Cerebellar nuclear complex (tissue), 1 donor: Measurements from ENCODE around the gene RPS6KA5.
"Not testable (repeated sequence)": the region's sequence is repeated elsewhere in the genome, so short reads cannot be mapped to it uniquely, and the experiment has no call there.

ENCODE experiments used
- DNase-seq, 2 experiments: peaks; one replicate each; lab custom pipeline; 2025; lab: John Stamatoyannopoulos, UW

RPS6KA5 gene

DNA sequence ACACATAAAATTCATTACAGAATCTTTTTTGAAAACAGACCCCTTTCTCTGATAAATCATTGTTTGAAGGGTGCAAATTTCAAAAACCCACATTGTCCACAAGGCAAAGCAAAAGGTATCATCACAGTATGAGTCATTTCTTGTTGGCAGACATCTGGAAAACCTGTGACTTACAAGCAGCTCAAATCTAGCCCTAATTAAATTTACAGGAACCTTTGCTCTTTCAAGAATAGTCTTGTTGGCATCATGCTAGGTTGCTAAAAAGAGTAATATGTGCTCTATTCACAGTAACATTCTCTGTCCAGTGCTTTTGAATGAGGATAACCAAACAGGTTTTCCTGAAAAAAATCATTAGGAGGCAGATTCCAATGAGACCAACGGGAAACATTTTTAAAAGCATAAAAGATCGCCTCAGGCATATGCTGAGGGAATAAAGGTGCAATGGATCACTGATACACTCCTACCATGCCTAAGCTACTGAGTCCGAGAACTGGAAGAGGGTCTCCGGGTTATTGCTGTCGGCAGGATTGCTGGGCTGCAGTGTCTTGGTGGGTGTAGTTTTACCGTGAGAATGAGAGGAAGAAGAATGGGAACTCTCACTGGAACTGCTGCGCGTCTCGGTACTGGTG, 188.7 kb downstream of the RPS6KA5 start:
- no peak for DNase-seq

DNA sequence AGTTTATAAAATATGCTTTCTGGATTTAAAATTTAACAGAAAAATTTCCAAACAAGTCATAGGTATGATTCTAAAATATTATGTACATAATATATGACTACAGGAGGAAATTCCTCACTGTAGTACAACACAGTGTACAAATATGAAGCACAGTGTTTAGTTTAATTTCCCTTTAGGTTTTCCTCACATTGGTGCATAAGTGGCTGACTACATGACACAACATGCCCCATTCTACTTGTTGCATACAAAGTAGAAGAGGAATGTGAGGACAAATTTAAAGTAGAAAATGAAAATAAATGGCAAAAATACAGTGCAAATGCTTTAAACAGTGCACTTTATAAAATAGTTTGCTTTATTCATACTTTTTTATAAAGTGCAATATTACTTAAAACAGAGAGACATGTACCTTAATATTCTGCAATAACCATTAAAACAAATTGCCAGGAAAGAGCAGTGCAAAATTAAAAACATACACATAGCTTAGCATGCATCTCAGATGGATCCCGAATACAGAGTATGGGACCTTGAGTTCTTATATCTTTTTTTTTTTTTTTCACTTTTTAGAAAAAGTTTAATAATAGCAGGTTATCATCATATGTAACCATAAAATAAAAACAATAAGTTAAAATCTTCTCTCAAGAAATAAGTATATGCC, 189.4 kb downstream of the RPS6KA5 start:
- DNase-seq = no peak

DNA sequence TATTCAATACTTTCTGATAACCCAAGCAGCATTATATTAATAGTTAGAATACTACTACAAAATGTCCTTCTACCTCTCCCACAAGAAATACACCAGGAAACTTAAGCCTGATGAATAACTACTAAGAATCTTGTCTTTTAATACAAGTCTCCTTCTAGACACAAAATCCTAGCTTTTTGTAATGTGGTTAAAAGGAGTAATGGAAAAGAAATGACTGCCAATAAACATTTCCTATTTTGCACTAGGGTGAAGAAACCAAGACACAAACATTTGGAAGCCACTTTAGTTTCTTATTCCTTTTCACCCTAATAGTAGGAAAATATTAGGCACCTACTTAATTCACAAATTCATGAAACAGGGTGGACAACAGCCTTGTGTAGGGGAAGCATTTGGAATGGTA, 192.9 kb downstream of the RPS6KA5 start:
- no peak for DNase-seq

DNA sequence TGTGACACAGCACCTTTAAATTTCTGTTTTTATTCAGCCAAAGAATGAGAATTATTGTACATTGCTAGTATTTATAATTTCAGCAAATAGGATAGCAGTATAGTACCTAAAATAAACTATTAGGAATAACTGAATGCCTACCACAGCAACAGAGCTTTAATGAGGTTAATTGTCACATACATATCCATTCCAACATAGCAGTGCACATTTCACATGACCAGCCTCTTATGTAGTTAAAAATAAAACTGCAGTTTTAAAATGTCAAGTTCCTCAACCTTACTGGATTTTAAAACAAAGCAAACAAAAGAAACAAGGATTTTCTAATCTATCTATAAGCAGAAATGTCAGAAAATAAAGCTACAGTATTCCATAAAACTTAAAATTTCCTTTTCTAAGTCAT, 193.6 kb downstream of the RPS6KA5 start:
- no peak for DNase-seq

DNA sequence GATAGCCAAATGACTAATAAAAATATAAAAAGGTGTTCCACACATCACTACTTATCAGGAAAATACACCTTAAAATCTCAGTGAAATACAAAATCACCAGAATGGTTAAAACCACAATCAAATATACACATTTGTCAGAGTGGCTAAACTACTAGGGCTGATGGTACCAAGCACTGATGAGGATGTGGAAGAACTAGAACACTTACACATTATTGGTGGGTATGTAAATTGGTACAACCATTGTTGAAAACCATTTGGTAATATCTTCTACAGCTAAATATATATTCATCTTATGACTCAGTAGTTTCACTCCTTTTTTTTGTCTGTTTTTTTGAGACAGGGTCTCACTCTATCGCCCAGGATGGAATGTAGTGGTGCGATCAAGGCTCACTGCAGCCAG, 195.7 kb downstream of the RPS6KA5 start:
- DNase-seq = no peak

DNA sequence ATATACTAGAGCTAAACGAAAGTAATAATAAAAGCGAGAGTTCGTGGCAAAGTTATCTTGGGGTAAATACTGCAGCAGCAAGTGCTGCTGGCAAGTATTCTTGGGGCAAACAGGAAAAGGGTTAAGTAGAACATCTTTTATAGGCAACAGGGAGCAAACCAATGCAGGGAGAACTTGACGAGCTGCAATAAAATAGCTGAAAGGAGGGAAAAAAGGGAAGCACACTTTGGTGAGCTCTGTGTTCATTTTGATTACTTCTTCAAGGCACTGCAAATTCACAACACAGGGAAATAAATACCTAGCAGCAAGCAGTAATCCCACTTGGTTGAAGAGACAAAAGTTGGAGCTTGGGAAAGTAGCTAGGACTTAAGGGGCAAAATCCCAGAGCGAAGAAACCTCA, 201.9 kb downstream of the RPS6KA5 start:
- no peak for DNase-seq

DNA sequence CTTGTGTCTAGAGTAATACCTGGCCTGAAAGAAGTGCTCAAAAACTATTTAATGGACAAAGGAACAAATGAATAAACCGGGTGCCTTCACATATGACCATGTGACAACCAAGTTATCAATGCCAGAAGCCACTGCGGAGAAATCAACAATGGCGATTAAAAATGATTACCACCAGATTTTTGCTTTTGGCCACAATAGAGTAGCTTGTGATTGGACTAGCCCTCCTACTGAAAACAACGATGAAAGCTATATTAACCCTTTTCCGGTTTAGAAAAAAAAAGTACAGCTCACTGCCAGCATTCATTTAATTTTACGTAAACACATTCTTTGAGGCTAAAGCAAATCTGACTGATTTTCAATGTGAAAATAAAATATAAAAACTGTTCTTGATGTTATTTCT, 202.6 kb downstream of the RPS6KA5 start:
- DNase-seq = no peak

DNA sequence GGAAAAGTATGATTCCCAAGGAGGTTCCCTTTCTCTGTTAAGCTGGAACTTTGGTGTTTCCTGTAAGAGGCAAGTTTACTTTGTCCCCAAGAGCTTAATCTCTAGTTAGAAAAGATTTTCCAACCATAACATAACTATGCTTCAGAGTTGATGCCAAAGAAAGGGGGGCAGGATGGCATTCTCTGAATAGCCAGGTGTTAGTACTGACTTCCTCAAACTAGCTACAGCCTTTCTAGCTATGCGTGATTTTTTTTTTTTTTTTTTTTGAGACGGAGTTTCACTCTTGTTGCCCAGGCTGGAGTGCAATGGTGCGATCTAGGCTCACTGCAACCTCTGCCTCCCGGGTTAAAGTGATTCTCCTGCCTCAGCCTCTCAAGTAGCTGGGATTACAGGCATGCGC, 204.3 kb downstream of the RPS6KA5 start:
- DNase-seq = not testable (repeated sequence)

DNA sequence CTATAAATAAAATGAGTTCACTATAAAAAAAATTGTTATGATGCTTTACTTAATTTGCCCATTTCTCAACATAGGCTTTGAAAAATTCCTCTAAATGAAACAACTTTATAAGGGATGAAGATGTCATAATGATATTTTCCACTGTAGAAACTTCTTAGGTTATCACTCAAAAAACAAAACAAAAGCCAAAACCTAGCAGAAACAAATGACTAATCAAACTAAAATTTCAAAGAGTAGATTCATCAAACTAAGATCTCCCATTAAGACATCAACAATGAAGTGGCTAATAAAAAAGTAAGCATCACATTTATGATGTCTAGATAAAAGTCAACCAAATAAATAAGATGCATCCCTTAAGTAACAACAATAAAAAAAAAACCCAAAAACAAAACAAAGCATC, 207.3 kb downstream of the RPS6KA5 start:
- no peak for DNase-seq

DNA sequence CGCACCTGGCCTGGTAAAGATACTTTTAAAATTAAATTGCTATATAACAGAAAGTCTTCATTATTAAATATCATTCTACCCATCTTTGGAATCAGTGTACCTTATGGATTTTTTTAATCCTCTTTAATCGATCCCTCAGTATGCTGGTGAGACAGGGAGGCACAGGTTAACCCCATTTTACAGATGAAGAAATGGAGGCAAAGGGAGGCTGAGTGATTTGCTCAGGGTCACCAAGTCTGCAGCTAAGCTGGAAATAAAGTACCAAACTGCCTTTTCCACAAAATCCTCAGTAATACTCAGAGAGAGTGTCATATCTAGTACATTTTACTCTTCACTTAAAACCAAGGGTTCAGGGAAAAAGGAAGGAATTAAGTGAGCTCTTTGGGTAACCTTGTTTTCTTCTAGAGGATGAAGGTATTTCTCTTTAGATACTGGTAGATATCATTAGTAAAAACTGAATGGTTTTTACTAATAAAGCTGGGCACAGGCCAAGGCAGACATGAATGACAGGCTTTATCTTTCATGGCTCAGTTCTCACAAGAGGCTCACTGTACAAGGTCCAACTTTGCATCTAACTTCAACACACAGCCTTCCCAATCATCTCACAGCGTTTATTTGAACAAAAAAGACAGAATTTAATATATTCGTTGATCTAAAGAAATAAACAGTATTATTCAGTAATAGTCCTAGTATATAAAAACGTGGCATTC, 209.0 kb downstream of the RPS6KA5 start:
- no peak for DNase-seq

DNA sequence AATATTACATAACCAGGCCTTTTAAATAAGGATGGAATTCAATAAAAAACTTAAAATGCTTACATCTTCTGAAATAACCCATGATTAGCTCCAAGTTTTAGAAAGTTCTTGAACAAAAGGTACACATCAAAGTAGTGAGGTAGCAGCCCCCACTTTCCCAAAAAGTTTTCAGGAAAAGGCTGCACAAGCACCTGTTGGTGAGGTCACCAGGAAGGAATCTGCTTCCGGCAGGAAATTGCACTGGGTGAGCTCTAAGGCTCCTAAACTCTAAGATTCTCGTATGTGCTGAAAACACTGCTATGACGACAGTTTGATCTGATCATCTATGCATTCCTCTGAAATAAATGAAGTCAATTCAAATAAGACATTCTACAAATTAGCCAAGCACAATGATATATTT, 210.0 kb downstream of the RPS6KA5 start:
- DNase-seq = no peak

DNA sequence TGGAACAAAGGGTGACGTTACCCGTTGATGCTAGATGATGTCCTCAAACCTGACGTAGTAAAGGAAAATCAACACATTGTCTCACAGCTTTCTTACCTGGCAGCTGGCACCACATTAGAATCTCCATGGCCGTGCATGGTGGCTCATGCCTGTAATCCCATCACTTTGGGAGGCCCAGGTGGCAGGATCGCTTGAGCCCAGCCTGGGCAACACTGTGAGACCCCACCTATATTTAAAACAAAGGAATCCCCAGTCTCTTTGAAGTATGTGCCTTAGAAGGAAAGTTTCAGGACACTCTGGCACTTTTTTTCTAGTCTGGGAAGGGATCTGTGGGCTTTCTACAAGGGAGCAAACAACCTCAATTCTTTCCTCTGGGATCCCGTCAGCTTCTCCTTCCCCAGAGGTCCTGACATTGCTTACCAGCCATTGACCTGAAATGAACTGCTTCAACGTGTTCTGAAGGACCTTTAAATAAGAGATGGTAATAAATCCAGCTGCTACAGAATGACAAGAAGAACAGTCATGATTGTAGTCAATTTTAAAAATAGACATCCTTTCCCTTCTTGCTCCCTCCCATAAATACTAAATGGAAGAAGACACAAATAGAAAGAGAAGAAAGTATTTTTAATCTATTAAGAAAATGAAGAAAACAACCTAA, 210.5 kb downstream of the RPS6KA5 start:
- DNase-seq = no peak

DNA sequence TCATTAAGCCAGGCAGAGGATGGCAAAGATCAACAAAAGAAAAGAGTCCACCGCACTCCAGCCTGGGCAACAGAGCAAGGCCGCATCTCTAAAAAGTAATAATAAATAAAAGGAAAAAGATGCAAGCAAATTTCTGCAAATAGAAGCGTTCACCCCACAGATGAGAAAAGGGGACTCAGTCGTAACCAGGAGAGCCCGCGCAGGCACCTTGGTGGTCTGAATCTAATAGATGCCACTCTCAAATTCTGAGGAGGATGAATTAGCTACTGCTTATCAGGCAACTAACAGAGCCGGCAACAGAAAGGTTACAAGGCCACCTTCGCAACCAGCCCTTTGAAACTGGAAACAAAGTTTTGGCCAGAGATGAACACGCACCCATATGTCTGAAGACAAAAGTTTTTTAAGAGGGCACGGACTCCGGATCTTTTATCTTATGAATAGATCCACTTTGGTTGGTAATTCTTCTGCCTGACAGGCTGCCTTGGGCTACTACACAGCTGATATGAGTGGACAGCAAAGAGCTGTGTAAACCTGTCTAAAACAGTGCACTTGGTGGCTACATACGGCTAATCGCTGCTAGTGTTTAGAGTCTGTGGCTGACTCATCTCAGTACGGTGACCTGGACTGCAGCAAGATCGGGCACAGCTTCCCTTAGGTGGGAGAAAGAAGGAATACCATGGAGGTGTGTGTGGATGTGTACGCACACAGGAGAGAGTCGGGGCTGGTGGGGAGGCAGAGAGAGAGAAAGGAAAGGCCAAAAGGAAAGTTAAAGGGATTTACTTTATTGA, 211.3 kb downstream of the RPS6KA5 start:
- DNase-seq = no peak

DNA sequence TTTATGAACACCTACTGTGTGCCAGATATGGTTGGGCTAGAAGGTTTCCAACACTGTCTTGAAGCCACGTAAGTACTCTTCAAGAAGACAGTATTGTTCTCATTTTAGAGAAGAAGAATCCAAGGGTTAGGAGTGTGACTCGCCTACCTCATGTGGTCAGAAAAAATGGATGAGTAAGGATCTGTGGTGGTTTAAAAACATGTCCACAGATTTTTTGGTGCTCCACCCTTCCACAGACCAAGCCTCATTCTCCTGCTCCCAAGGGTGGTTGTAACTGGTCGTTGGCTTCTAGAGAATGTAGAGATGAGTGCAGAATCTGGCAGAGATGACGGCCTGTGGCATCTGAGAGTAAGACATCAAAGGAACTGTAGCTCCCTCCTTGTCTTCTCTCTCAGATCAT, 213.9 kb downstream of the RPS6KA5 start:
- DNase-seq = no peak

DNA sequence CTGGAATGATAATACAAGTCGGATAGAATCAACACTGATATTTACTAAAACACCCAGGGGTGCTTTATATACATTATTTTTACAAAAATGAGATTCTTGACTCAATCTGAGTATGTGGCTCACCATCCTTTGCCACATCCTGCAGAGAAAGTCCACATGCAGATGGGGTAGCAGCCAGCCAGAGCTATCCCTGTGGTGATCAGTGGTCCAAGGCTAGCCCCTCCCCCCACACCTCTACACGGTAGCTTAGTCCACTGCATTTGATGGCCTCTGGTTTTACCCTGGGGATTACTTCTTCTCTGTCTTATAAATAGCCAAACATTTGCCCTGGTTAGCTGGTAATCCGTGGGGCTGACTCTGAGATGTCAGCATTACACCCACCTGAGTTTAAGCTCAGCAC, 216.1 kb downstream of the RPS6KA5 start:
- DNase-seq = no peak

DNA sequence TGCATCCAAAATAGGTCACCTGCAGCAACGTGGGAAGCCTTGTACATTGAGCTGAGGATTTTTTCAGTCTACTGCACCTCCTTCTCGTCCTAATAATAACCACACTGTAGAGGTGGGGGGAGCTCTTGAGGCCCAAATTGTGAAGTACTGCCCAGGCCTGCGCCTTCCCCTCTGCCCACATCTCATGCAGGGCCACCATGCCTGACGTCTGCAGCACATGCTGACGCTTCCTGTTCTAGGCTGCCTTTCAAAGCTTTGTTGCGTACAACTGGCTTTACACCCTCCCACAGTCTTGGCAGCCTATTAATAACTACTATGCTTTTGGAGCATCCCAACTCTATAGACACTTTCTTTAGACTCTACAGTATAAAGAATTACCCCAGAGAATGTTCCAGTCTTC, 217.7 kb downstream of the RPS6KA5 start:
- DNase-seq = no peak

DNA sequence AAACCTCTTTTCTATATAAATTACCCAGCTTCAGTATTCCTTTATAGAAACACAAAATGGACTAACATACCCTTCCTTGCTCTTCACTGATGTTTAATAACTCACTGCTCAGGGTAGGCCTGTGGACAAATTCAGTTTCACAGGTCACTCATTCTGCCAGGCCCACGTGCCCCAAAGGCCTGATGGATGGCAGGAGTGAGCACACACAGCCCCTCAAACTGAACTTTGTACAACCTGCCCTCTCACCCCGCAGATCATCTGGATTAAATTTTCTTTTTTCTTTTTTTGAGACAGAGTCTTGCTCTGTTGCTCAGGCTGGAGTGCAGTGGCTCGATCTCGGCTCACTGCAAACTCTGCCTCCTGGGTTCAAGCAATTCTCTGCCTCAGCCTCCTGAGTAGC, 219.8 kb downstream of the RPS6KA5 start:
- DNase-seq = not testable (repeated sequence)

DNA sequence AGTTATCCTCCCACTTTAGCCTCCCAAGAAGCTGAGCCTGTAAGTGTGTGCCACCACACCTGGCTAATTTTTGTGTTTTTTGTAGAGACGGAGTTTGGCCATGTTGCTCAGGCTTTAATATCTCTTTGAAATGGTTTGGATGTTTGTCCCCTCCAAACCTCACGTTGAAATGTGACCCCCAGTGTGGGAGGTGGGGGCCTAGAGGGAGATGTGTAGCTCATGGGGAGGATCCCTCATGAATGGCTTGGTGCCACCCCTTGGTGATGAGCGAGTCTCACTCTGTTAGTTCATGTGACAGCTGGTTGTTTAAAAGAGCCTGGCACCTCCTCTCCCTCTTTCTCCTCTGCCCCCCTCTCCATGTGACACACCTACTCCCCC, 220.6 kb downstream of the RPS6KA5 start:
- DNase-seq = no peak

DNA sequence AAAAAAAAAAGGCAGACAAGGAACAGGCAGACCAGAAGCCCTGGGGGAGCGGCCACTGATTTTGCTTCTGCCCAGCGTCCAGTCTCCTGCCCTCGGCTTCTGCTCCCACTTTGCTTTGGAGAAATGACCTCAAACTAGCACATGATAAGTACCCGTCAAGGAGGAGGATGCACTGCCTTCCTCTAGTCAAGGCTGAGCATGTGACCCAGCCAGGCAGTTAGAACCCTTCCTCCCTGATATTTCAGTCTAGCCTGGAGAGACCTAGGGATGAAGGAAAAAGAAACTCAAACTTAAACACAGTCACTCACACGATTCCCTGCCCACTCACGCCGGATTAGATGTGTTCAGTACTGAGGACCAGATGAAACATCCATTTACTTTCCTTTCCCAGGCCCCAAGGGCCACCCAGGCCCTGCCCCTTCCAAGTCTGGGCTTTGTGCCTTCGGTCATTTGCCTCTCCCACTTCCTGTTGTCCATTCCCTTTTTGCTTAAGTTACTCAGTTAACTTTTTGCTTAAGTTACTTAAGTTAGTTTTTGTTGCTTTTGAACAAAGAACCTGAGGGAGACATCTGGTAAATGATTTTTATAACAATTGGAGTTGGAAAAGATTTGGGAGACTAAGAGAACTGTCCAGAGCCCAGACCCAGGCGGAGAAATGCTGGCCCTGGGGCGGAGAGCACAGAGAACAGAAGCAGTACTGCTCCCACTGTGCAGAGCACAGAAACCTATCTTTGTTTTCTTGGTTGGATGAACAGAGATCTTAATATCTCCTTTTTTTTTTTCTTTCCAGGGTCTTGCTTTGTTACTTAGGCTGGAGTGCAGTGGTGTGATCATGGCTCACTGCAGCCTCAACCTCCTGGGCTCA, 221.2 kb downstream of the RPS6KA5 start:
- DNase-seq = no peak

DNA sequence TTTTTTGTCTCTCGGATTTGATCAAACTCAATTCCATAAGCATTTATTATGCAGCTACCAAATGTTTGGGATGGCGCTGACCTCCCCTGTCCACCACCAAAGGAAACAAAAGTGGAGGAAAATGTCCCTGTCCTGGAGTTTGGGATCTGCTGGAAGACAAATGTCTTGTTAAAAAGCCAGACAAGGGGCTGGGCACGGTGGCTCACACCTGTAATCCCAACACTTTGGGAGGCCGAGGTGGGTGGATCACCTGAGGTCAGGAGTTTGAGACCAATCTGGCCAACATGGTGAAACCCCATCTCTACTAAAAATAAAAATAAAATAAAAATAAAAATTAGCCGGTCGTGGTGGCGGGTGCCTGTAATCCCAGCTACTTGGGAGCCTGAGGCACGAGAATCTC, 221.9 kb downstream of the RPS6KA5 start:
- DNase-seq = not testable (repeated sequence)

DNA sequence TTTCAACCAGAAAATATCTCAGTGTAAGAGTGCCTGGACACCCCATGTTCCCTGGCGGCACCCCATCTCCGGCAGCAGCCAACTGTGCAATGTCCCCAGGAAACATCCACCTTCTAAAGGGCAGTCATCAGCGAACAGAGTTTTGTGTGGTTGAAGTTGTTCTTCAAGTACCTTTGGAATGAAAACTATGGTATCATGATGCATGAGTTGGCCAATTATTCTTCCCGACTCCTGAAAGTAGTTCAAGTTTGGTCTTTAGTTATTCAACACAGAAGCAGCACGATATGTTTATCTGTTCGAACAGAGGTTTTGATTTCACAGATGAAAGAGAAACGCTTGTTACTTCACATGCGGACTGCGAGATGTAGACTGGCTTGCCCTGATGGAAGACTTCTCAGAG, 223.1 kb downstream of the RPS6KA5 start:
- DNase-seq = no peak
